HT1080 (cell line): Measurements from ENCODE around the gene IFIT3. TPM values are rescaled to one million over a fixed set of nuclear protein-coding genes. Genes with fewer than 3 reads are reported as not detected.
"Not testable (repeated sequence)": the region's sequence is repeated elsewhere in the genome, so short reads cannot be mapped to it uniquely, and the experiment has no call there.

Experiments
- DNase-seq: peaks from one replicate; pipeline ENCODE4 v3.0.0-alpha.2; 2015; ENCODE audit warnings: low read depth
- total RNA-seq: library from RNA; depleted of rRNA; stranded (reverse); fragments of >200 nt; shearing (Covaris generic); gene quantifications from 2 replicates; pipeline ENCODE4 v1.2.3, GENCODE V29; 2014

Gene IFIT3
- total RNA-seq, 1 experiment from 2014 or later, result 5.4 TPM

DNA sequence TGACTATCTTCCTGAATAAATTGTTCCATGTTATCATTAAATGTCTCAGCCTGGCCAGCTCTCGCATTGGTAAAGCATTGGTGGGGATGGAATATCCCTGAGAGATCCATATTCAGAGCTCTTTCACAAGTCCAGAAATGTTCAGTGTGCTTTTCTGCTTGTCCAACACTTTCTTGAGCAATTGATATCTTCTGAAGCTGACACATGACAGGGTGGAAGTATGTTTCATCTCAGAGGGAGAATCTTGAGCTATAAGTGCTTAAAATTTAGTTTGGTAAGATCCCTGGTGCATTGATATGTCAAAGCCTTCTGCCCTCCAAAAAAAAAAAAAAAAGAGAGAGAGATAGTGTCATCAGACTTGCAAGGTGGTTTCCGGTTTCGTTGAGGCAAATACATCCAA is 7.4 kb downstream of the IFIT3 start:
- DNase-seq, result no peak

DNA sequence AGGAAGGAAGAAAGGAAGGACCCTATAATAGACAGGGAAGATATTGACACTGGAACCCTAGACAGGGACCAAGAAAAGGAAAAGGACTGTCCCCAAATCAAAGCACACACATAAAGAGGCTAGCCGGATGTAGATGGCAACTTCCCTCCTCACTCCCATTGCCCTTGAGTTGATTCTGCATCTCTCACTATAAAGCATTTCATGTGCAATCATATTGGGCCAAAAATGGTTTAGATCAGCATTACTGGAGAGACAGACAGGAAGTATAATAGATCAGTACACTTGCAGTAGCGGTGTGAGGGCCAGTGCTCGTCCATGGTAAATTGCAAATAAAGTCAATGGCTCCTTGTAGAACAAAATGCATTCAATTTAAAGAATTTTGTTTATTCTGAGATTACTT is 8.4 kb downstream of the IFIT3 start:
- no peak for DNase-seq

DNA sequence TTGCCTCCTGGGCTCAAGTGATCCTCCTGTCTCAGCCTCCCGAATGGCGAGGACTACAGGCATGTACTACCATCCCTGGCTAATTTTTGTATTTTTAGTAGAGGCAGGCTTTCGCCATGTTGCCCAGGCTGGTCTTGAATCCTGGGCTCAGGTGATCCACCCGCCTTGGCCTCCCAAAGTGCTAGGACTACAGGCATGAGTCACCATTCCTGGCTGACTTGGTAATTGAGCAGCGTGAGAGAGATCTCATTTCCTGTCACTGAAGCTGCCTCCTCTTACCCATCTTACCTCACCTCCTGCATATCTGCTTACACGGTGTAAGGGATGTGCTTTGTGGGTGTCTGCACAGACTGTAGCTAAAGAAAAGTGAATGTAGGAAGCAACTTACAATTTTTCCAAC is 9.7 kb downstream of the IFIT3 start:
- DNase-seq, result peak; percentile 95

DNA sequence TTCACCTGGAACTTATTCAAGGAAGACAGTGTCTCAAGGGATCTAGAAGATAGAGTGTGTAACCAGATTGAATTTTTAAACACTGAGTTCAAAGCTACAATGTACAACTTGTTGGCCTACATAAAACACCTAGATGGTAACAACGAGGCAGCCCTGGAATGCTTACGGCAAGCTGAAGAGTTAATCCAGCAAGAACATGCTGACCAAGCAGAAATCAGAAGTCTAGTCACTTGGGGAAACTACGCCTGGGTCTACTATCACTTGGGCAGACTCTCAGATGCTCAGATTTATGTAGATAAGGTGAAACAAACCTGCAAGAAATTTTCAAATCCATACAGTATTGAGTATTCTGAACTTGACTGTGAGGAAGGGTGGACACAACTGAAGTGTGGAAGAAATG is 10.9 kb downstream of the IFIT3 start:
- DNase-seq, result no peak

DNA sequence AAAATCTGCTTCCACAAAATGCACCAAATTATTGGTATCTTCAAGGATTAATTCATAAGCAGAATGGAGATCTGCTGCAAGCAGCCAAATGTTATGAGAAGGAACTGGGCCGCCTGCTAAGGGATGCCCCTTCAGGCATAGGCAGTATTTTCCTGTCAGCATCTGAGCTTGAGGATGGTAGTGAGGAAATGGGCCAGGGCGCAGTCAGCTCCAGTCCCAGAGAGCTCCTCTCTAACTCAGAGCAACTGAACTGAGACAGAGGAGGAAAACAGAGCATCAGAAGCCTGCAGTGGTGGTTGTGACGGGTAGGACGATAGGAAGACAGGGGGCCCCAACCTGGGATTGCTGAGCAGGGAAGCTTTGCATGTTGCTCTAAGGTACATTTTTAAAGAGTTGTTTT is 12.1 kb downstream of the IFIT3 start:
- DNase-seq, result no peak

DNA sequence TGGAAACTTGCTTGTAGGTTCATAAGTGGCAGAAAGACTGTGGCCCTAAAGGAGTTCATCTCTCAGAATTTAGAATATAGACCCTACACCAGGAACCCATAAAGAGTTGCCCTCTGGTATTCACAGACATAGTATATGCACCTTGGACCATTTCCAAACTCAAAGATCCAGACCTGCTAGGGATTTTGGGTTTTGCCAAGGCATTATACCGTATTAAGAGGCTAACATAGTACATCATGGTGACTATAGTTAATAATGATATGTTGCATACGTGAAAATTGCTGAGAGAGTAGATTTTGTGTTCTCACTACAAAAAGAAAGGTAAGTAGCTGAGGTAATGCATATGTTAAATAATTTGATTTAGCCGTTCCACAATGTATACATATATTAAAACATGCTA is 13.9 kb downstream of the IFIT3 start:
- DNase-seq, result no peak

DNA sequence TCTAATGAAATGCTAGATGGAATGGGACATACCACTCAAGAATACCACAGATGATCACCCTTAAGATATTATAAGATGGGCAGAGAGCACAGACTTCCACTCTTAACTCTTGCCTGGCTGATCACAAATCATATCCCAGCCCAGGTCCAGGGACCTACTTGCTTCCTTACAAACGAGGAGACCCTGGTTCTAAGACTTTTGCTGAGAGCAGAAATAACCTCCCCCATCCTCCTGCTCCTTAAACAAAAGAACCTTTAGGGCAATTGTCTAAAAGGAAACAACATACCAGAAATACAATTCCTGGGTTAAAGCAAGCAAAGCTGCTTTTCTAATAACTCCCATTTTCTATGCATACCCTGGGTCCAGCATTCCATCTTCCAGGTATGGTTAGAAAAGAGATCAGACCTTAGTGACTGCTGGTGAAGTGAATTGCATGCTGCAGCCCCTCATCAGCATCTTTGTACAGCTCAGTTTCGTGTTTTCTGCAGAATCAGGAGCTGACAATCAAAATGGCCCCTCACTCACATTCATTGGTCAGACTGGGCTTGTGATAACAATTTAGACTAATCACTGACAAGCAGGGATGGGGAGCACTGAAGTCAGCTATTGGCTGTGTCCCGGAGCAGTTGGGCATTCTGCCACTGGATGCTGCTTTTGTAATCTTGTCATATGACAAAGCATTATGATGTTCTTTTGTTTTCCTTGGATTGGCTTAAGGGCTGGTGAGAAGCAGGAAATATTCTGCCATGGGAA is 14.6 kb downstream of the IFIT3 start:
- peak; percentile 88 for DNase-seq

DNA sequence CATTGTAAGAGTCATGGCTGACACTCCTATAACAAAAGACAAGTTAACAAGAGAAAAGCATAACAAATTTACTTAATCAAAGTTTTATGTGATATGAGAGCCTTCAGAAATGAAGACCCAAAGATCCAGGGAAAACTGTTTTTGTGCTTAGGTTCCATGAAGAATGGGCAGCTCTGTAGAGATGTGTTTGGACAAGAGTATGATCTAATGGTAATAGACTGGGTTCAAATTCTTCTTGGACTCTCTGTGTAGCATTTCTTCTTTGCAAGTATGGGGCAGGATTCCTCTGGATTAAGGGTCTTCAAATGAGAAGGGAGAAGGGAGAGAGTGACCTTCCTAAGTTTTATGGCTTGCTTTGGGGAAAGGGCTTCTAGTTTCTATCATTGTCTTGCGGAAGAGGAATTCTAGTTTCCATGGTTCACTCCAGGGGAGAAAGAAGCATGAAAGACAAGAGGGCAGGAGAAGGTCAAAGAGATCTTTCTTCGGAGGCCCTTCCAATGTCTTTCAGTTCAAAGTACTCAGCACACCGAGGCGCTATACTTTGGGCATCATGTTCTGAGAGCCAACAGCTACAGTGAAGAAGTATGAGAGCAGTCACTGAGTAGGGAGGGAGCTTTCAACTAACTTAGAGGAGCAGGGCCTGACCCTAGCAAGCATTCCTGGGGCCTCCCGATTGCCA is 15.4 kb downstream of the IFIT3 start:
- no peak for DNase-seq

DNA sequence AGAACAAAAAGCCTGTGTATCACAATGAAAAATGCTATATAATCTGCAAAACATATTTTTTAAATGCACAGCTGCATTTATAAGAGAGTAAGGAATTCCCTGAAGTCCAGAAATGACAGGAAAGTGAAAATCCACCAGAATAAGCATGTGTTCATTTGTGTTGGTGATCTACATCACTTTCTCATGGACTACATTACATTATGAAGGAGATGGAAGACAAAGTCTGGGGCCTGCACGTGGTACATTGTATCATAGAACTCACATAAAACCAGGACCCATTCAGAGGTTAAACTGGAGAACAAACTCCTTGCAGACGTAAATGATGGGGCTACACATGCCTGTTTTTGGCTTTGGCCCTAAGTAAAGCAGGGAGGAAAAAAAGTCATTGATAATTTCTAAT is 16.4 kb downstream of the IFIT3 start:
- no peak for DNase-seq

DNA sequence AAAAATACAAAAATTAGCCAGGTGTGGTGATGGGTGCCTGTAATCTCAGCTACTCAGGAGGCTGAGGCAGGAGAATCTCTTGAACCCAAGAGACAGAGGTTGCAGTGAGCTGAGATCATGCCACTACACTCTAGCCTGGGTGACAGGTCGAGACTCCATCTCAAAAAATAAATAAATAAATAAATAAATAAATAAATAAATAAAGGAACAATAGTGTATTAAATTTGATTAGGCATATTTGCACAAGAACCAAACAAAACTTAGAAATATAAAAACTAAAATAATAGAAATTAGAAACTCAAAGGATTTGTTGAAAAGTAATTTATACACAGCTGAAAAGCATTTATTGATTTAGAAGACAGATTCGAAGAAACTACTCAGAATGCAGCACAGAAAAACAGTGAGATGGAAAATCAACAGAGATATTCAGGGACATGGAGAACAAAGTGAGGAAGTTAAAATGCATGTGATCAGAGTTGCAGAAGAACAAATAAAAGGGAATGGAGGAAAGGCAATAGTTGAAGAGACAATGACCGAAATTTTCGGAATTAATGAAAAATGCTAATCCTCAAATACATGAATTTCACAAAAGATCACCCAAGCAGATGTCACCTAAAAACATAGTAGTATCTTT is 17.7 kb downstream of the IFIT3 start:
- no peak for DNase-seq

DNA sequence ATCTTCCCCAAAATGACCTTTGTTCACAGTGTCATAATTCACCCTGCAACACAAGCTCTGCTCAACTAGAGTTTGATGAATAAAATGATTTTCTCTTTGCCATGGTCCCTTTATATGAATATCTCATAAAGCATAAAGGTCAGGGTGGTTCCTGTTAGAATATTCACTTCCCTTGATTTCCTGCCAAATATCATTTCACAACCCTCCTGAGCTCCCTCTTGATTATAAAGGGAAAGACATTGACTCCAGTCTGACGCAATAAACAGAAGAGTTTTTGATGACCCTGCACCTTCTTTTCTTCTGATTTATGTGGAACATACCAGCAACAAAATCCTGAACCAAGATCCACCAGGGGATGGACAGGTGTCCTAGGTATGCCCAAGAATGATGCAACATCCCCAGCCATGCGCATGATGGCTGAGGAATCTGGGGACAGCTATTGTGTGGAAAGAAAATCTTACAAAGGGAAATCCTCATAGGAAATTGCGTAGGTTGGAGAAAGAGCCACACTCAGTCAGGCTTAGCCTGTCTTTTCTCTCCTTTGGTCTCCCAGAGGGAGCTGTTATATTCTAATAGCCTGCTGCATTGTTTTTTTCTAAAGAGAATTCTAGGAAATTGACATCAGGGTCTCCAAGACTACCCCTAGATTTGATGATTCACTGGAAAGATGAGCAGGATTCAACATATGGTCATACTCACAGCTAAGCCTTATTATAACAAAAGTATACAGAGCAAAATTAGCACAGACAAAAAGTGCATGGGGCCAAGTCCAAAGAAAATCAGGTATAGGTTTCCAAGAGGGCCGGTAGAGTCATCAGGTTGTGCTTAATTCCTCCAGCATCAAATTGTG is 18.8 kb downstream of the IFIT3 start:
- no peak for DNase-seq

DNA sequence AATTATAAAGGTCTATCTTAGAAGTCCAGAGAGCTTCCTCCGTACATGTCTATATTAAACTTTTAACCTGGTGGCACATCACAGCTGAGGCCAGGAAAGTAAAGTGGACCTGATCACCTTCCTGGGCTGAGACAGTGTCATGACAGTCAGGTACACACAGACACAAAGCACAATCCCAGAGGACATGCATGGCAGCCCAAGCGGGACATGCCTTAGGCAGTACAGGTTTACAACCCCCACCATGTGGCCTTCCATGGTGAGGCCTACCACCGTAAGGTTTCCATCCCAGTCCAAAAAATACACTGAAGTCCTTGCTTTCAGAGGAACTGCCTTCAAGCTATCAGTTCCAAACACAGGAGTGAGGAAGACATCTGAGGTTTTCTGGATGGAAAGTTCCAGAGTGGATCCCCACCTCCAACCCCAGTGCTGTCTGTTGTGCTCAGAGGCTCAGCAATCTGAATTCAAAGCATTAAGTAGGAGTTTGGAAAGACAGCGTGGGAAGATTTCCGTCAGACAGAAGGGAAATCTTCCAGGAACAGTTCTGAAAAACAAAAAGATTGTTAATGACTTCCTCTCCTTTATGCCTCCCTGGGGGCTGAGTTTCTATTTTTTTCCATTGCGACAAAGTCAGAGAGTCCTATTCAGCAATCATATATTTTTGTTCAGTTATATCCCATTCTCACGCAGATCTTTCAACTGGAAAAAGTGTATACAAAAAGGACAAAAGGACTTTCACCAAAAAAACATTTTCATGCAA is 20.1 kb downstream of the IFIT3 start:
- no peak for DNase-seq

DNA sequence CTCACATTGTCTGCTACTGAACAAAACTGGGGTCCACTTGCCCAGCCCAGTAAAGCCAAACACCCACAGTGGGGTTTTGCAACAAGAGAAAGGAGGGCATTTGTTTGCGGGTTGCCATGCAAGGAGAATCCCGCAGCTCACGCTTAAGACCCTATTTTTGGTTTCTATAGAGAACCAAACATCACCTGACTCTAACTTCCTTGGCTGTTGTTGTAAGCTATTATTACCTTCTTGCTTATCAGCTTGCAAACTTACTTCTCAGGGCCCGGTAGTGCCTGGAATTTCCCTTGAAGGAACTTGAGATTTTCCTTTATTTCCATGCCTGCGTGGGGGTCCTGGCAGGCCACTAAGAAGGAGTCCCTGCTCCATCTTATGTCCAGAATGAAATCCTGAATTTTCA is 20.7 kb downstream of the IFIT3 start:
- no peak for DNase-seq

DNA sequence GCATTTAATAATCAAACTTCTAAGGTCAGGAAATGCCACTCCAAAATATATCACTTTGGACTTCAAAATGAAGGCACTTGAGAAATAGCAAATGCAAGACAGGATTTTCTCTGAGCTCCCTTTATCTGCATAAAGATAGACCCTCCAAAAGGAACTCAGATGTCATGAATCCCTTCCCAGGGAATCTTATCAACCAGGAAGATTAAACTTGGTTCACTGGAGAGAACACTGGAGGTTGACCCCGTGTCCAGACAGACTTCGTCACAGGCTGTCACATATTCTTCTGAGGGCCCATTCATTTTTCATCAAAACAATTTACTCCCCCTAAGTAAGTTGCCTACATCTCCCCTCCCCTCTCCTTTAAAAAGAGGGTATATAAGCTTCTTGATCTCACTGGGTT is 21.2 kb downstream of the IFIT3 start:
- DNase-seq, result no peak

DNA sequence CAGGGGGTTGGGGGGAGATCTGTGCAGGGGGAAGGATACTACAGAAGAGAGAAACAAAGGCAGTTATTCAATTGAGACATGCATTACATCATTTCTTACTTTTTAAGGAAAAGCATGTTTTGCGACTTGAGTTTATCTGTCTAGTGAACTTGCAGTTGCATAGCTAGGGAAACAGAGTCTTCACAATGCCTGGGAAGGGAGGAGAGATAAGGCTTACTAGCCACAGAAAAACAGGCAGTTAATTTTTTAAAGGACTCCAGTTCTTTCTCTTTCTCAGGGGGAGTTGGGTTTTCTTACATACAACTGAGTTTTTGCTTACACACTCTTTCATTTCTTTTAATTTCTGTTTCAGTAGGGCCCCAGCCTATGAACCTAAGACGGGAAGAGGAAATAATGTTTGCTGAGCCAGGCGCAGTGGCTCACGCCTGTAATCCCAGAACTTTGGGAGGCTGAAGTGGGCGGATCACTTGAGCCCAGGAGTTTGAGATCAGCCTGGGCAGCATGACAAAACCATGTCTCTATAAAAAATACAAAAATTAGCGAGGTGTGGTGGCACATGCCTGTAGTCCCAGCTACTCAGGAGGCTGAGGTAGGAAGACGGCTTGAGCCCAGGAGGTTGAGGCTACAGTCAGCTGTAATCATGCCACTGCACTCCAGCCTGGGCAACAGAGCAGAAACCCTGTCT is 23.0 kb downstream of the IFIT3 start:
- DNase-seq, result not testable (repeated sequence)

DNA sequence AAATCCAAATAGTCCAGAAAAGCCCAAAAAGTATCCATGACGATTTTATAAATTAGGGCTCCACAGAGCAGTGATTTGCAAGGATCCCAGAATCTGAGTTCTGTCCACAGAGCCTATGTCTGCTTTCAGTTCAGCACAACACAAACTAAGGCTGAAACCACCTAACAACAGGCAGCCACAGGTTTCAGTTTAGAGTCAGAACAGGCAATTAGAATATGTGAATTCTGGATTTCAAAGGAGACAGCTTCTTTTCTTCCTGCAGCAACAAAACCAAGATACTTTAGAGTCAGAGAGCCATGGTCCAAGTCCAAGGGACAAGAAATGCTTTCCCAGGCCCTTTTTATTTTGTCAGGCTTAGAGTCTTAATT is 23.6 kb downstream of the IFIT3 start:
- DNase-seq, result no peak

DNA sequence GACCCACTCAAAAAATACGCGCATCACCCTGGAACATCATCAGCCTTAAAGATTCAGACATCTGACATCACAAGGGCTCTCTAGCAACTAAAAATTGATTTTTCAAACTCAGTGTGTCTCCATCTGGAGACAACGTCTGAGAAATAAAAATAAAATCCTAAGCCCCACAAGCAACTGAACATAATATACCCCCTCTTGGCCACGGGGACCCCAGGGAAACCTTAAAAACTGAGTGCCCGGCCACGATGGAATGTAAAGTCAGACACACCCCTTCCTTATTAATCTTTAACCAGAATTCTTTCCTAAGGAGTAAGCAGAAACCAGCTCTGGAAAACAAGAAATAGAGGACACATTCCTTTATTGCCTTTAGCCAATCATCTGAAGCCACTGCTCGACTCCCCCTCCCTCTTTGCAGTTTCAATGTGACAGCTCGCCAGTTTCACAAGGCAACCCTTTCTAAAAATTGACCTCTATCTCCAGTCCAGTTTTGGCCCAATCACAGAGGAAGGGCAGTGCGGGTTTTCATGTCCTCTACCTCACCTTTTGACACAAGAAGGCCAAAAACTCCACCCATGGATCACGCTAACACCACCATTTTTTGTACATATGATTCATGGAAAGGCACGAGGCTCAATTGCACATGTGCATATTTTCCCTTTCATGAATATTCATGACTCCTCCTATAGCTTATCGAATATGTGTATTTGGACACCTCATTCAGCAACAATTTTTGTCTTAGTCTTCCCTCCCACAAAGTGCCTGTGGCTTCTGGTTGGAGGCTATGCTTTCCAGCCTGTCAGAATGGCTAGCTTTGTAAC is 24.2 kb downstream of the IFIT3 start:
- DNase-seq, result peak; percentile 88

DNA sequence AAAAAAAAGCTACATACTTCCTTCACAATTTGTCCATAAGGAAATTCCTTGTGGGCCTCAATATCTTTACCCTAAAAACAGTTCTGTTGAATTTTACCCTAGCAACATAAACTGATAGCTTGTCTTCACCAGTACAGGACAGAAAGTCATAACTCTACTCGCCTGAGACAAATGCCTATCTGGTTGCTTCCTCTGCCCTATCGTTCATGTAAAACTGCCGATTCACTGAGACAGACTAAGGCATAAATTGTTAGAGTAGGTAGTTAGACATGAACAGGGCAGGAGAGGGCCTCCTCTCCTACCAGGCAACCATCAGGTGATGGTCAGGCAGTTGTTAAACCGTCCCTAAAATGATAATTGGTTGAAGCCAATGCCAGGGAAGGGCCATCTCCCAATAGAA is 25.0 kb downstream of the IFIT3 start:
- DNase-seq, result no peak

DNA sequence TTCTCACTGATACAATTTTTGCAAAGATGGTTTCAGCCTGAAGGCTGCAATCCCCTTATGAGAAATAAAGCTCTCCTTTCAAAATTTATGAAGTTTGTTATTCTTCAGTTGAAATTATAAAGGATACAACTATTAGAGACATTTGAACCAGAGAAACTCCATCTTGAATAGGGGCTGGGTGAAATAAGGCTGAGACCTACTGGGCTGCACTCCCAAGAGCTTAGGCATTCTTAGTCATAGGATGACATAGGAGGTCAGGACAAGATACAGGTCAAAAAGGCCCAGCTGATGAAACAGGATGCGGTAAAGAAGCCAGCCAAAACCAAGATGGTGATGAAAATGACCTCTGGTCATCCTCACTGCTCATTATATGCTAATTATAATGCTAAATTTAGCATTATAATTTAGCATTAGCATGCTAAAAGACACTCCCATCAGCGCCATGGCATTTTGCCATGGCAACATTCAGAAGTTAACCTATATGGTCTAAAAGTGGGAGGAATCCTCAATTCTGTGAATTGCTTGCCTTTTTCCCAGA is 27.7 kb downstream of the IFIT3 start:
- peak; percentile 84 for DNase-seq
